K562 (cell line): ENCODE results near the gene FGG. TPM values are rescaled to one million over a fixed set of nuclear protein-coding genes. Genes with fewer than 3 reads are reported as not detected.

Experiments used
- CBX3 ChIP-seq, 2 experiments: IDR thresholded peaks; 1 replicate in 1 of 2; 2 replicates in 1 of 2; pipeline ENCODE4 v1.6.1; 2012; ENCODE audit warnings: inconsistent platforms in 2 of 2, low read length in 2 of 2, borderline replicate concordance in 1 of 2, control low read depth in 1 of 2
- CHCHD3 ChIP-seq: fragments of 250-450 bp; sonication (Bioruptor Pico); IDR thresholded peaks from 2 replicates; pipeline ENCODE4 v2.1.2; 2022; ENCODE audit warnings: mild to moderate bottlenecking
- E2F5 ChIP-seq: sonication (generic); formaldehyde crosslinking; IDR thresholded peaks from 2 replicates; pipeline ENCODE4 v1.8.0; 2022; ENCODE audit warnings: mild to moderate bottlenecking, missing genetic modification reagents
- EP400 ChIP-seq: fragments of 450-650 bp; IDR thresholded peaks from 2 replicates; pipeline ENCODE4 v1.6.1; 2017; ENCODE audit warnings: antibody characterized with exemption, mild to moderate bottlenecking, moderate library complexity
- PBX2 ChIP-seq, 2 experiments: IDR thresholded peaks in 1 of 2; conservative IDR thresholded peaks in 1 of 2; 2 replicates each; pipeline ENCODE4 v1.6.1; 2016; ENCODE audit warnings: low read depth in 2 of 2, mild to moderate bottlenecking in 1 of 2, missing compliant biosample characterization in 1 of 2, missing genetic modification characterization in 1 of 2, moderate library complexity in 1 of 2
- PHTF2 ChIP-seq: fragments of 250-450 bp; sonication (Bioruptor Pico); IDR thresholded peaks from 2 replicates; pipeline ENCODE4 v1.5.0; 2021; ENCODE audit warnings: mild to moderate bottlenecking
- TOE1 ChIP-seq, 2 experiments: fragments of 450-650 bp in 1 of 2; sonication (generic) in 1 of 2; formaldehyde crosslinking in 1 of 2; IDR thresholded peaks; 2 replicates each; pipeline versions ENCODE4 v1.7.1 to v1.8.0; 2016 to 2022; ENCODE audit warnings: borderline replicate concordance in 2 of 2, mild to moderate bottlenecking in 2 of 2, antibody characterized with exemption in 1 of 2, inconsistent platforms in 1 of 2, low read depth in 1 of 2, missing genetic modification reagents in 1 of 2, moderate library complexity in 1 of 2
- ZNF717 ChIP-seq: fragments of 250-450 bp; sonication (Bioruptor Pico); IDR thresholded peaks from 2 replicates; pipeline ENCODE4 v1.5.0; 2021
- ZNF785 ChIP-seq: fragments of 250-450 bp; sonication (Bioruptor Pico); IDR thresholded peaks from 2 replicates; pipeline ENCODE4 v1.4.0; 2020; ENCODE audit warnings: mild to moderate bottlenecking
- polyA plus RNA-seq, 8 experiments: library from polyadenylated mRNA; depleted of rRNA in 4 of 8; stranded (reverse) in 5 of 8; unstranded in 3 of 8; fragments of >200 nt; fragmentation: Nextera tagmentation in 2 of 8; fragmentation: Illumina TruSeq in 1 of 8; extraction: Ambion mirVana in 2 of 8; extraction: Trizol in 1 of 8; gene quantifications; 2 replicates each; pipeline versions ENCODE4 v1.2.1 to v1.2.3, GENCODE V29; 2011 to 2014; ENCODE audit warnings: inconsistent platforms in 1 of 8, missing spikeins in 1 of 8
- total RNA-seq, 7 experiments: library from RNA; depleted of rRNA in 6 of 7; stranded (reverse); fragments of >200 nt in 6 of 7; fragmentation: Illumina TruSeq in 2 of 7; extraction: Trizol in 2 of 7; gene quantifications; 2 replicates each; pipeline versions ENCODE4 v1.2.1 to v1.2.3, GENCODE V29; 2011 to 2021; ENCODE audit warnings: low replicate concordance in 1 of 7
- TF ChIP-seq, protein P1 (sequence below): fragments of 200-800 bp; sonication (Bioruptor generic); IDR thresholded peaks from 2 replicates; pipeline ENCODE4 v1.6.1; 2016; ENCODE audit warnings: missing genetic modification characterization, missing compliant biosample characterization
- TF ChIP-seq, protein P2 (sequence below): fragments of 250-450 bp; sonication (Bioruptor Pico); IDR thresholded peaks from 2 replicates; pipeline ENCODE4 v1.8.0; 2022; ENCODE audit warnings: moderate library complexity, mild to moderate bottlenecking, inconsistent platforms
- TF ChIP-seq, protein P3 (sequence below): fragments of 450-650 bp; conservative IDR thresholded peaks from 2 replicates; pipeline ENCODE4 v1.6.1; 2016; ENCODE audit warnings: missing genetic modification characterization, low read depth, mild to moderate bottlenecking, control low read depth, missing compliant biosample characterization

Gene FGG
- total and polyA plus RNA-seq, 9 of the 15 experiments (the other 6 are each of a cell fraction or from before 2014, with no cell fraction given) = 0.08 to 2.2 (median 0.33) TPM; not detected in 2

- TF ChIP-seq, protein P1, sequence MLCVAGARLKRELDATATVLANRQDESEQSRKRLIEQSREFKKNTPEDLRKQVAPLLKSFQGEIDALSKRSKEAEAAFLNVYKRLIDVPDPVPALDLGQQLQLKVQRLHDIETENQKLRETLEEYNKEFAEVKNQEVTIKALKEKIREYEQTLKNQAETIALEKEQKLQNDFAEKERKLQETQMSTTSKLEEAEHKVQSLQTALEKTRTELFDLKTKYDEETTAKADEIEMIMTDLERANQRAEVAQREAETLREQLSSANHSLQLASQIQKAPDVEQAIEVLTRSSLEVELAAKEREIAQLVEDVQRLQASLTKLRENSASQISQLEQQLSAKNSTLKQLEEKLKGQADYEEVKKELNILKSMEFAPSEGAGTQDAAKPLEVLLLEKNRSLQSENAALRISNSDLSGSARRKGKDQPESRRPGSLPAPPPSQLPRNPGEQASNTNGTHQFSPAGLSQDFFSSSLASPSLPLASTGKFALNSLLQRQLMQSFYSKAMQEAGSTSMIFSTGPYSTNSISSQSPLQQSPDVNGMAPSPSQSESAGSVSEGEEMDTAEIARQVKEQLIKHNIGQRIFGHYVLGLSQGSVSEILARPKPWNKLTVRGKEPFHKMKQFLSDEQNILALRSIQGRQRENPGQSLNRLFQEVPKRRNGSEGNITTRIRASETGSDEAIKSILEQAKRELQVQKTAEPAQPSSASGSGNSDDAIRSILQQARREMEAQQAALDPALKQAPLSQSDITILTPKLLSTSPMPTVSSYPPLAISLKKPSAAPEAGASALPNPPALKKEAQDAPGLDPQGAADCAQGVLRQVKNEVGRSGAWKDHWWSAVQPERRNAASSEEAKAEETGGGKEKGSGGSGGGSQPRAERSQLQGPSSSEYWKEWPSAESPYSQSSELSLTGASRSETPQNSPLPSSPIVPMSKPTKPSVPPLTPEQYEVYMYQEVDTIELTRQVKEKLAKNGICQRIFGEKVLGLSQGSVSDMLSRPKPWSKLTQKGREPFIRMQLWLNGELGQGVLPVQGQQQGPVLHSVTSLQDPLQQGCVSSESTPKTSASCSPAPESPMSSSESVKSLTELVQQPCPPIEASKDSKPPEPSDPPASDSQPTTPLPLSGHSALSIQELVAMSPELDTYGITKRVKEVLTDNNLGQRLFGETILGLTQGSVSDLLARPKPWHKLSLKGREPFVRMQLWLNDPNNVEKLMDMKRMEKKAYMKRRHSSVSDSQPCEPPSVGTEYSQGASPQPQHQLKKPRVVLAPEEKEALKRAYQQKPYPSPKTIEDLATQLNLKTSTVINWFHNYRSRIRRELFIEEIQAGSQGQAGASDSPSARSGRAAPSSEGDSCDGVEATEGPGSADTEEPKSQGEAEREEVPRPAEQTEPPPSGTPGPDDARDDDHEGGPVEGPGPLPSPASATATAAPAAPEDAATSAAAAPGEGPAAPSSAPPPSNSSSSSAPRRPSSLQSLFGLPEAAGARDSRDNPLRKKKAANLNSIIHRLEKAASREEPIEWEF = no peak
- TF ChIP-seq E2F5 (CRISPR knock-in tag) (no peak), PHTF2 (CRISPR knock-in tag) (no peak), ZNF785 (CRISPR knock-in tag) (no peak), PBX2 (CRISPR knock-in tag; IDR thresholded peaks at IDR 0.05; ENCODE audit: low read depth) (no peak), PBX2 (tag; conservative IDR thresholded peaks at IDR 0.05; ENCODE audit: low read depth) (peak; percentile 91), CBX3 (IDR thresholded peaks at IDR 0.05; ENCODE audit: borderline replicate concordance in 1 of 2, low read length in 2 of 2) (no peak), EP400 (no peak), ZNF717 (CRISPR knock-in tag) (no peak), TOE1 (IDR thresholded peaks at IDR 0.05; ENCODE audit: borderline replicate concordance) (no peak), TOE1 (CRISPR knock-in tag; IDR thresholded peaks at IDR 0.05; ENCODE audit: borderline replicate concordance, low read depth) (no peak), CHCHD3 (CRISPR knock-in tag) (no peak)
- TF ChIP-seq, protein P2, sequence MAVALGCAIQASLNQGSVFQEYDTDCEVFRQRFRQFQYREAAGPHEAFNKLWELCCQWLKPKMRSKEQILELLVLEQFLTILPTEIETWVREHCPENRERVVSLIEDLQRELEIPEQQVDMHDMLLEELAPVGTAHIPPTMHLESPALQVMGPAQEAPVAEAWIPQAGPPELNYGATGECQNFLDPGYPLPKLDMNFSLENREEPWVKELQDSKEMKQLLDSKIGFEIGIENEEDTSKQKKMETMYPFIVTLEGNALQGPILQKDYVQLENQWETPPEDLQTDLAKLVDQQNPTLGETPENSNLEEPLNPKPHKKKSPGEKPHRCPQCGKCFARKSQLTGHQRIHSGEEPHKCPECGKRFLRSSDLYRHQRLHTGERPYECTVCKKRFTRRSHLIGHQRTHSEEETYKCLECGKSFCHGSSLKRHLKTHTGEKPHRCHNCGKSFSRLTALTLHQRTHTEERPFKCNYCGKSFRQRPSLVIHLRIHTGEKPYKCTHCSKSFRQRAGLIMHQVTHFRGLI = 0 out of 2 replicates have a peak, but pooled peaks have one; percentile 17
- TF ChIP-seq, protein P3, sequence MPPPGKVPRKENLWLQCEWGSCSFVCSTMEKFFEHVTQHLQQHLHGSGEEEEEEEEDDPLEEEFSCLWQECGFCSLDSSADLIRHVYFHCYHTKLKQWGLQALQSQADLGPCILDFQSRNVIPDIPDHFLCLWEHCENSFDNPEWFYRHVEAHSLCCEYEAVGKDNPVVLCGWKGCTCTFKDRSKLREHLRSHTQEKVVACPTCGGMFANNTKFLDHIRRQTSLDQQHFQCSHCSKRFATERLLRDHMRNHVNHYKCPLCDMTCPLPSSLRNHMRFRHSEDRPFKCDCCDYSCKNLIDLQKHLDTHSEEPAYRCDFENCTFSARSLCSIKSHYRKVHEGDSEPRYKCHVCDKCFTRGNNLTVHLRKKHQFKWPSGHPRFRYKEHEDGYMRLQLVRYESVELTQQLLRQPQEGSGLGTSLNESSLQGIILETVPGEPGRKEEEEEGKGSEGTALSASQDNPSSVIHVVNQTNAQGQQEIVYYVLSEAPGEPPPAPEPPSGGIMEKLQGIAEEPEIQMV (tag) = no peak
These were observed 28.5 kb upstream of the FGG start (continued) for GRCh38 chr4:154640999-154641398.
